ENCODE measurements around the gene PCBP2.

DNA sequence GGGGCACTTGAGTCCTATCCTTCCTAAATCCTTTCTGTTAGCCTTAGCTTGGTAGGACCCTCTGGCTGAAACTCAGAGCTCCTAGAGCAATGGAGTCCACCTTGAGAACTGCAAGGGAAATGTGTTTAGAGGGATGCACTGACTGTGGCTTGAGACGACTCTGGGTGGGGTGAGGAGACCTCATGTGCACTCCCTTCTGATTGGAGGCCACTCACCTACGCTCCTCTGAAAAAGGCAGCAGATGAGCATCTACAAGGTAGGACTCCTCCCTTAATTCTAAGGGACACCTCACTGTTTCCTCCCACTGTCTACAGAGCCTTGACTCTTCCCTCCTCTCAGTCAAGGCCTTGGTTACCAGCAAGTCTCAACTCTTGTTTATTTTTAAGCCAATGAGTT, 46.3 kb downstream of the PCBP2 start:
- TF ChIP-seq NR3C1 (CRISPR knock-in tag; conservative IDR thresholded peaks at IDR 0.05; ENCODE audit: low read depth) (no peak), FOXK1 (CRISPR knock-in tag; IDR thresholded peaks at IDR 0.05) (no peak), ZNF232 (CRISPR knock-in tag; IDR thresholded peaks at IDR 0.05) (no peak), NFYB (CRISPR knock-in tag; conservative IDR thresholded peaks at IDR 0.05; ENCODE audit: low read depth) (no peak), JUN (CRISPR knock-in tag; IDR thresholded peaks at IDR 0.05) (no peak), GABPB1 (CRISPR knock-in tag; IDR thresholded peaks at IDR 0.05) (no peak)
- TF ChIP-seq, protein P1, sequence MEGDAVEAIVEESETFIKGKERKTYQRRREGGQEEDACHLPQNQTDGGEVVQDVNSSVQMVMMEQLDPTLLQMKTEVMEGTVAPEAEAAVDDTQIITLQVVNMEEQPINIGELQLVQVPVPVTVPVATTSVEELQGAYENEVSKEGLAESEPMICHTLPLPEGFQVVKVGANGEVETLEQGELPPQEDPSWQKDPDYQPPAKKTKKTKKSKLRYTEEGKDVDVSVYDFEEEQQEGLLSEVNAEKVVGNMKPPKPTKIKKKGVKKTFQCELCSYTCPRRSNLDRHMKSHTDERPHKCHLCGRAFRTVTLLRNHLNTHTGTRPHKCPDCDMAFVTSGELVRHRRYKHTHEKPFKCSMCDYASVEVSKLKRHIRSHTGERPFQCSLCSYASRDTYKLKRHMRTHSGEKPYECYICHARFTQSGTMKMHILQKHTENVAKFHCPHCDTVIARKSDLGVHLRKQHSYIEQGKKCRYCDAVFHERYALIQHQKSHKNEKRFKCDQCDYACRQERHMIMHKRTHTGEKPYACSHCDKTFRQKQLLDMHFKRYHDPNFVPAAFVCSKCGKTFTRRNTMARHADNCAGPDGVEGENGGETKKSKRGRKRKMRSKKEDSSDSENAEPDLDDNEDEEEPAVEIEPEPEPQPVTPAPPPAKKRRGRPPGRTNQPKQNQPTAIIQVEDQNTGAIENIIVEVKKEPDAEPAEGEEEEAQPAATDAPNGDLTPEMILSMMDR (IDR thresholded peaks at IDR 0.05) = no peak
- TF ChIP-seq, protein P2, sequence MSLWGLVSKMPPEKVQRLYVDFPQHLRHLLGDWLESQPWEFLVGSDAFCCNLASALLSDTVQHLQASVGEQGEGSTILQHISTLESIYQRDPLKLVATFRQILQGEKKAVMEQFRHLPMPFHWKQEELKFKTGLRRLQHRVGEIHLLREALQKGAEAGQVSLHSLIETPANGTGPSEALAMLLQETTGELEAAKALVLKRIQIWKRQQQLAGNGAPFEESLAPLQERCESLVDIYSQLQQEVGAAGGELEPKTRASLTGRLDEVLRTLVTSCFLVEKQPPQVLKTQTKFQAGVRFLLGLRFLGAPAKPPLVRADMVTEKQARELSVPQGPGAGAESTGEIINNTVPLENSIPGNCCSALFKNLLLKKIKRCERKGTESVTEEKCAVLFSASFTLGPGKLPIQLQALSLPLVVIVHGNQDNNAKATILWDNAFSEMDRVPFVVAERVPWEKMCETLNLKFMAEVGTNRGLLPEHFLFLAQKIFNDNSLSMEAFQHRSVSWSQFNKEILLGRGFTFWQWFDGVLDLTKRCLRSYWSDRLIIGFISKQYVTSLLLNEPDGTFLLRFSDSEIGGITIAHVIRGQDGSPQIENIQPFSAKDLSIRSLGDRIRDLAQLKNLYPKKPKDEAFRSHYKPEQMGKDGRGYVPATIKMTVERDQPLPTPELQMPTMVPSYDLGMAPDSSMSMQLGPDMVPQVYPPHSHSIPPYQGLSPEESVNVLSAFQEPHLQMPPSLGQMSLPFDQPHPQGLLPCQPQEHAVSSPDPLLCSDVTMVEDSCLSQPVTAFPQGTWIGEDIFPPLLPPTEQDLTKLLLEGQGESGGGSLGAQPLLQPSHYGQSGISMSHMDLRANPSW (CRISPR knock-in tag; conservative IDR thresholded peaks at IDR 0.05; ENCODE audit: low read depth) = no peak
- TF ChIP-seq, protein P3, sequence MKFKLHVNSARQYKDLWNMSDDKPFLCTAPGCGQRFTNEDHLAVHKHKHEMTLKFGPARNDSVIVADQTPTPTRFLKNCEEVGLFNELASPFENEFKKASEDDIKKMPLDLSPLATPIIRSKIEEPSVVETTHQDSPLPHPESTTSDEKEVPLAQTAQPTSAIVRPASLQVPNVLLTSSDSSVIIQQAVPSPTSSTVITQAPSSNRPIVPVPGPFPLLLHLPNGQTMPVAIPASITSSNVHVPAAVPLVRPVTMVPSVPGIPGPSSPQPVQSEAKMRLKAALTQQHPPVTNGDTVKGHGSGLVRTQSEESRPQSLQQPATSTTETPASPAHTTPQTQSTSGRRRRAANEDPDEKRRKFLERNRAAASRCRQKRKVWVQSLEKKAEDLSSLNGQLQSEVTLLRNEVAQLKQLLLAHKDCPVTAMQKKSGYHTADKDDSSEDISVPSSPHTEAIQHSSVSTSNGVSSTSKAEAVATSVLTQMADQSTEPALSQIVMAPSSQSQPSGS (CRISPR knock-in tag; IDR thresholded peaks at IDR 0.05; ENCODE audit: borderline replicate concordance, low read depth) = no peak
- TF ChIP-seq, protein P4, sequence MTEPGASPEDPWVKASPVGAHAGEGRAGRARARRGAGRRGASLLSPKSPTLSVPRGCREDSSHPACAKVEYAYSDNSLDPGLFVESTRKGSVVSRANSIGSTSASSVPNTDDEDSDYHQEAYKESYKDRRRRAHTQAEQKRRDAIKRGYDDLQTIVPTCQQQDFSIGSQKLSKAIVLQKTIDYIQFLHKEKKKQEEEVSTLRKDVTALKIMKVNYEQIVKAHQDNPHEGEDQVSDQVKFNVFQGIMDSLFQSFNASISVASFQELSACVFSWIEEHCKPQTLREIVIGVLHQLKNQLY (CRISPR knock-in tag; IDR thresholded peaks at IDR 0.05) = no peak
